H9 (cell line): Measurements from ENCODE around the gene MCU. TPM values are rescaled to one million over a fixed set of nuclear protein-coding genes. Genes with fewer than 3 reads are reported as not detected.

ENCODE experiments used
- DNase-seq: peaks from one replicate; pipeline ENCODE4 v3.0.0-alpha.2; 2017
- H2AFZ ChIP-seq: one replicate; pipeline ENCODE4 v1.6.1; 2013; ENCODE audit warnings: mild to moderate bottlenecking, low read length, control low read depth, moderate library complexity
- H2AK5ac ChIP-seq: 2 replicates; pipeline ENCODE4 v1.6.1; 2013; ENCODE audit warnings: low read length, control low read depth, mixed read lengths; ENCODE audit not compliant: insufficient read length
- H2BK120ac ChIP-seq: one replicate; pipeline ENCODE4 v1.6.1; 2013; ENCODE audit warnings: low read depth, mild to moderate bottlenecking, low read length, control low read depth, inconsistent platforms; ENCODE audit not compliant: poor library complexity, severe bottlenecking
- H2BK12ac ChIP-seq: 2 replicates; pipeline ENCODE4 v1.6.1; 2013; ENCODE audit warnings: low read length, control low read depth, mixed read lengths, low read depth; ENCODE audit not compliant: insufficient read length
- H2BK15ac ChIP-seq: 2 replicates; pipeline ENCODE4 v1.6.1; 2013; ENCODE audit warnings: low read depth, low read length, control low read depth
- H2BK20ac ChIP-seq: one replicate; pipeline ENCODE4 v1.6.1; 2013; ENCODE audit warnings: low read depth, mild to moderate bottlenecking, low read length, control low read depth, inconsistent platforms; ENCODE audit not compliant: poor library complexity, severe bottlenecking
- H2BK5ac ChIP-seq: 2 replicates; pipeline ENCODE4 v1.6.1; 2013; ENCODE audit warnings: low read length, control low read depth, mixed read lengths; ENCODE audit not compliant: insufficient read length
- H3K14ac ChIP-seq: 2 replicates; pipeline ENCODE4 v1.6.1; 2013; ENCODE audit warnings: low read length, control low read depth; ENCODE audit not compliant: insufficient read depth
- H3K18ac ChIP-seq: 2 replicates; pipeline ENCODE4 v1.6.1; 2013; ENCODE audit warnings: low read depth, mild to moderate bottlenecking, mixed read lengths, low read length, control low read depth; ENCODE audit not compliant: insufficient read length
- H3K23ac ChIP-seq: 2 replicates; pipeline ENCODE4 v1.6.1; 2013; ENCODE audit warnings: low read length, control low read depth, mixed read lengths, low read depth; ENCODE audit not compliant: insufficient read length
- H3K23me2 ChIP-seq: 2 replicates; pipeline ENCODE4 v1.6.1; 2013; ENCODE audit warnings: low read depth, mild to moderate bottlenecking, mixed read lengths, low read length, control low read depth; ENCODE audit not compliant: insufficient read length, poor library complexity, severe bottlenecking
- H3K27ac ChIP-seq: 2 replicates; pipeline ENCODE4 v1.5.1; 2013; ENCODE audit warnings: low read length, control low read depth, mixed read lengths, low read depth; ENCODE audit not compliant: insufficient read length
- H3K27me3 ChIP-seq: 2 replicates; pipeline ENCODE4 v1.6.1; 2013; ENCODE audit warnings: low read length, control low read depth, inconsistent platforms; ENCODE audit not compliant: insufficient read depth
- H3K4ac ChIP-seq: 2 replicates; pipeline ENCODE4 v1.6.1; 2013; ENCODE audit warnings: low read depth, mild to moderate bottlenecking, control low read depth, inconsistent platforms, low read length, moderate library complexity
- H3K4me1 ChIP-seq: 2 replicates; pipeline ENCODE4 v1.6.1; 2013; ENCODE audit warnings: low read length, control low read depth, inconsistent platforms; ENCODE audit not compliant: insufficient read depth
- H3K4me2 ChIP-seq: 2 replicates; pipeline ENCODE4 v1.6.1; 2013; ENCODE audit warnings: low read length, control low read depth, mixed read lengths; ENCODE audit not compliant: insufficient read length, insufficient read depth
- H3K56ac ChIP-seq: 2 replicates; pipeline ENCODE4 v1.6.1; 2013; ENCODE audit warnings: low read depth, mild to moderate bottlenecking, mixed read lengths, low read length, control low read depth; ENCODE audit not compliant: insufficient read length
- H3K79me1 ChIP-seq: 2 replicates; pipeline ENCODE4 v1.6.1; 2013; ENCODE audit warnings: low read depth, mild to moderate bottlenecking, moderate library complexity, low read length, control low read depth, inconsistent platforms; ENCODE audit not compliant: insufficient read depth, poor library complexity, severe bottlenecking
- H3K79me2 ChIP-seq: 2 replicates; pipeline ENCODE4 v1.6.1; 2013; ENCODE audit warnings: low read length, control low read depth, inconsistent platforms; ENCODE audit not compliant: insufficient read depth
- H3K9ac ChIP-seq: 2 replicates; pipeline ENCODE4 v1.6.1; 2013; ENCODE audit warnings: low read length, control low read depth, mixed read lengths; ENCODE audit not compliant: insufficient read length; ENCODE audit errors: extremely low read depth
- H3K9me3 ChIP-seq: one replicate; pipeline ENCODE4 v1.6.1; 2013; ENCODE audit warnings: low read depth, low read length, inconsistent platforms; ENCODE audit not compliant: control insufficient read depth
- H3T11ph ChIP-seq: one replicate; pipeline ENCODE4 v1.6.1; 2013; ENCODE audit warnings: mild to moderate bottlenecking, low read length, control low read depth, inconsistent platforms
- H4K20me1 ChIP-seq: one replicate; pipeline ENCODE4 v1.6.1; 2013; ENCODE audit not compliant: control insufficient read depth, insufficient read length, insufficient read depth
- H4K5ac ChIP-seq: 2 replicates; pipeline ENCODE4 v1.6.1; 2013; ENCODE audit warnings: low read depth, mild to moderate bottlenecking, mixed read lengths, low read length, control low read depth; ENCODE audit not compliant: insufficient read length
- H4K8ac ChIP-seq: replicated peaks from 2 replicates; pipeline ENCODE4 v1.6.1; 2013; ENCODE audit warnings: low read length, control low read depth, mixed read lengths, low read depth; ENCODE audit not compliant: insufficient read length
- H4K91ac ChIP-seq: 2 replicates; pipeline ENCODE4 v1.6.1; 2013; ENCODE audit warnings: low read depth, mild to moderate bottlenecking, moderate library complexity, mixed read lengths, low read length, control low read depth; ENCODE audit not compliant: insufficient read length
- H3K27ac Mint-ChIP-seq, 3 experiments: 2 replicates in 2 of 3; 3 replicates in 1 of 3; pipeline ENCODE4 v1.8.0; 2020 to 2021; ENCODE audit warnings: mixed read lengths in 3 of 3, mild to moderate bottlenecking in 1 of 3, moderate library complexity in 1 of 3
- H3K27me3 Mint-ChIP-seq: 2 replicates; pipeline ENCODE4 v1.8.0; 2021; ENCODE audit warnings: low read depth, mild to moderate bottlenecking, moderate library complexity, mixed read lengths
- H3K36me3 Mint-ChIP-seq, 3 experiments: 2 replicates in 2 of 3; 3 replicates in 1 of 3; pipeline ENCODE4 v1.8.0; 2020 to 2021; ENCODE audit warnings: low read depth in 3 of 3, mixed read lengths in 3 of 3; ENCODE audit not compliant: insufficient read depth in 1 of 3
- H3K4me1 Mint-ChIP-seq, 2 experiments: 2 replicates each; pipeline ENCODE4 v1.8.0; 2020; ENCODE audit warnings: mixed read lengths in 2 of 2
- H3K4me3 Mint-ChIP-seq, 2 experiments: 2 replicates in 1 of 2; 3 replicates in 1 of 2; pipeline ENCODE4 v1.8.0; 2020 to 2021; ENCODE audit warnings: mild to moderate bottlenecking in 2 of 2, mixed read lengths in 2 of 2, moderate library complexity in 1 of 2
- H3K9me3 Mint-ChIP-seq, 2 experiments: 2 replicates in 1 of 2; 3 replicates in 1 of 2; pipeline ENCODE4 v1.8.0; 2020; ENCODE audit warnings: mild to moderate bottlenecking in 2 of 2, mixed read lengths in 2 of 2, moderate library complexity in 1 of 2
- WGBS: extraction: QIAGEN DNeasy Blood & Tissue Kit; methylation state at CpG from one replicate; pipeline ENCODE4 v1.1.7; 2013; ENCODE audit warnings: missing lambda C conversion rate, low lambda C conversion rate, mixed read lengths; ENCODE audit not compliant: insufficient read length; ENCODE audit errors: extremely low coverage; 5-methylcytosine and 5-hydroxymethylcytosine counted together
- total RNA-seq: library from RNA; stranded (reverse); gene quantifications from 2 replicates; pipeline ENCODE4 v1.2.1, GENCODE V29; 2021
- TF ChIP-seq, protein P1 (sequence below): fragments of 200-600 bp; sonication (generic); conservative IDR thresholded peaks from 3 replicates; pipeline ENCODE4 v1.8.0; 2021; ENCODE audit warnings: antibody characterized with exemption, mild to moderate bottlenecking

MCU gene
- total RNA-seq, 1 experiment from 2014 or later, result 36.6 TPM

DNA sequence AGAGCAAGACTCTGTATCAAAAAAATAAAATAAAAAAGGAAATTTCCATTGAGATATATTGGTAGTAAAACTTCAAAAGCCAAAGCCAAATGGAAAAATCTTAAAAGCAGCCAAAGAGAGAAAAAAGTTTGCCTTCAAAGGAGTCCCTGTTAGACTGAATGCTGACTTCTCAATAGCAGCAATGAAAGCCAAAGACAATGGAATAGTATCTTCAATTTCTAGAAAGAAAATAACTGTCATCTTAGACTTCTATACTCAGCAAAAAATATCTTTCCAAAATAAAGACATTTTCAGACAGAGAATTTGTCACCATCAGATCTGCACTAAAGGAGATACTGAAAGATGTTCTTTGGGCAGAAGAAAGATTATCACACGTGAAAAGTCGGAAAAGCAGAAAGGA is 187.3 kb downstream of the MCU start:
- no peak overlapping the region for H3K18ac ChIP-seq
- no peak overlapping the region for H3K4me2 ChIP-seq
- no peak overlapping the region for H4K91ac ChIP-seq
- H3K79me2 ChIP-seq, result no peaks in the 10 kb centered on the region
- no peaks in the 10 kb centered on the region for H3K79me1 ChIP-seq
- no peak overlapping the region for H3K9ac ChIP-seq
- H3K23me2 ChIP-seq, result no peaks in the 10 kb centered on the region
- H3K27me3 ChIP-seq, result no peaks in the 10 kb centered on the region
- no peaks in the 10 kb centered on the region for H4K20me1 ChIP-seq
- H3T11ph ChIP-seq, result no peak overlapping the region
- H2BK15ac ChIP-seq, result no peak overlapping the region
- H3K27ac Mint-ChIP-seq, result no peak overlapping the region
- no peaks in the 10 kb centered on the region for H3K4me1 ChIP-seq
- H3K27ac ChIP-seq, result no peak overlapping the region
- no peak overlapping the region for H2AFZ ChIP-seq
- H2BK12ac ChIP-seq, result no peak overlapping the region
- H3K4ac ChIP-seq, result no peak overlapping the region
- no peak overlapping the region for H2BK120ac ChIP-seq
- no peak overlapping the region for H3K56ac ChIP-seq
- H3K9me3 Mint-ChIP-seq, result peaks cover 16 to 32% of the 10 kb centered on the region in 2 experiments; a peak in 4 of 5 replicates
- H3K9me3 ChIP-seq, result peaks cover 5% of the 10 kb centered on the region
- H3K4me3 Mint-ChIP-seq, result no peak overlapping the region
- no peak overlapping the region for H2BK20ac ChIP-seq
- H4K5ac ChIP-seq, result no peak overlapping the region
- no peaks in the 10 kb centered on the region for H3K27me3 Mint-ChIP-seq
- no peak for DNase-seq
- H3K36me3 Mint-ChIP-seq, result peaks cover 44 to 66% (median 51%) of the 10 kb centered on the region in 3 experiments
- no peak overlapping the region for H4K8ac ChIP-seq
- H3K4me1 Mint-ChIP-seq, result peaks cover 11 to 15% of the 10 kb centered on the region in 2 experiments
- H2BK5ac ChIP-seq, result no peak overlapping the region
- TF ChIP-seq, protein P1, sequence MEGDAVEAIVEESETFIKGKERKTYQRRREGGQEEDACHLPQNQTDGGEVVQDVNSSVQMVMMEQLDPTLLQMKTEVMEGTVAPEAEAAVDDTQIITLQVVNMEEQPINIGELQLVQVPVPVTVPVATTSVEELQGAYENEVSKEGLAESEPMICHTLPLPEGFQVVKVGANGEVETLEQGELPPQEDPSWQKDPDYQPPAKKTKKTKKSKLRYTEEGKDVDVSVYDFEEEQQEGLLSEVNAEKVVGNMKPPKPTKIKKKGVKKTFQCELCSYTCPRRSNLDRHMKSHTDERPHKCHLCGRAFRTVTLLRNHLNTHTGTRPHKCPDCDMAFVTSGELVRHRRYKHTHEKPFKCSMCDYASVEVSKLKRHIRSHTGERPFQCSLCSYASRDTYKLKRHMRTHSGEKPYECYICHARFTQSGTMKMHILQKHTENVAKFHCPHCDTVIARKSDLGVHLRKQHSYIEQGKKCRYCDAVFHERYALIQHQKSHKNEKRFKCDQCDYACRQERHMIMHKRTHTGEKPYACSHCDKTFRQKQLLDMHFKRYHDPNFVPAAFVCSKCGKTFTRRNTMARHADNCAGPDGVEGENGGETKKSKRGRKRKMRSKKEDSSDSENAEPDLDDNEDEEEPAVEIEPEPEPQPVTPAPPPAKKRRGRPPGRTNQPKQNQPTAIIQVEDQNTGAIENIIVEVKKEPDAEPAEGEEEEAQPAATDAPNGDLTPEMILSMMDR, result no peak
- no peak overlapping the region for H2AK5ac ChIP-seq
- H3K23ac ChIP-seq, result no peak overlapping the region
- WGBS, result no CpG with 5 or more reads among the region's 2 CpGs
- H3K14ac ChIP-seq, result no peak overlapping the region
